Activated CD4-positive, alpha-beta T cell treated with anti-CD3 and anti-CD28 coated beads for 4 hours (primary cell): ENCODE results near the gene PIP5K1C.

Experiments
- DNase-seq, 2 donors: peaks; one replicate each; pipeline ENCODE4 v3.0.0-alpha.2; 2020

The PIP5K1C gene

GRCh38 chr19:3700242-3701032 is at the start of gene PIP5K1C:
PIP5K1C (minus strand) TSS chr19:3700468; CDS start chr19:3700390, 78 bp downstream.
- DNase-seq = peak; percentile 91 to 95

GRCh38 chr19:3748965-3749364 is 48.7 kb upstream of the PIP5K1C start:
- DNase-seq = no peak

GRCh38 chr19:3746371-3747056 is 46.2 kb upstream of the PIP5K1C start:
- DNase-seq = no peak

- DNase-seq = no peak
Observed at GRCh38 chr19:3745363-3746045, 45.2 kb upstream of the PIP5K1C start.

GRCh38 chr19:3743486-3743885 is 43.2 kb upstream of the PIP5K1C start:
- DNase-seq = no peak

- no peak for DNase-seq
Observed at GRCh38 chr19:3740431-3740830, 40.2 kb upstream of the PIP5K1C start.

- DNase-seq = no peak
Observed at GRCh38 chr19:3738477-3739220, 38.4 kb upstream of the PIP5K1C start.

GRCh38 chr19:3737487-3738205 is 37.4 kb upstream of the PIP5K1C start:
- DNase-seq = no peak

- DNase-seq = no peak
Observed at GRCh38 chr19:3736106-3736724, 35.9 kb upstream of the PIP5K1C start.

GRCh38 chr19:3734310-3734600 is 34.0 kb upstream of the PIP5K1C start:
- no peak for DNase-seq

- DNase-seq = no peak
Observed at GRCh38 chr19:3733549-3734309, 33.5 kb upstream of the PIP5K1C start.

GRCh38 chr19:3732108-3732507 is 31.8 kb upstream of the PIP5K1C start:
- no peak for DNase-seq

- no peak for DNase-seq
Observed at GRCh38 chr19:3730457-3730958, 30.2 kb upstream of the PIP5K1C start.

- DNase-seq = no peak
Observed at GRCh38 chr19:3725640-3726310, 25.5 kb upstream of the PIP5K1C start.

- DNase-seq = no peak
Observed at GRCh38 chr19:3725121-3725520, 24.9 kb upstream of the PIP5K1C start.

GRCh38 chr19:3723883-3724282 is 23.6 kb upstream of the PIP5K1C start:
- no peak for DNase-seq

GRCh38 chr19:3723110-3723488 is 22.8 kb upstream of the PIP5K1C start:
- no peak for DNase-seq

GRCh38 chr19:3722443-3723109 is 22.3 kb upstream of the PIP5K1C start:
- DNase-seq = no peak

- DNase-seq = no peak
Observed at GRCh38 chr19:3721887-3722442, 21.7 kb upstream of the PIP5K1C start.
